OCI-LY1 (cell line): ENCODE results near the gene CCL26.

Experiments
- CTCF ChIP-seq: fragments of 200-600 bp; sonication (generic), shearing (Covaris generic); IDR thresholded peaks from 2 replicates; pipeline ENCODE4 v1.5.1; 2017; ENCODE audit warnings: mild to moderate bottlenecking, antibody characterized with exemption, low read length, moderate library complexity, mixed read lengths
- EZH2 ChIP-seq: fragments of 200-600 bp; sonication (generic), shearing (Covaris generic); IDR thresholded peaks from 2 replicates; pipeline ENCODE4 v1.8.0; 2017; ENCODE audit warnings: borderline replicate concordance, mixed run types, mild to moderate bottlenecking, antibody characterized with exemption, low read length, moderate library complexity, mixed read lengths

GRCh38 chr7:75721426-75721825 lies 50.6 kb downstream of the CCL26 start:
- no peak for TF ChIP-seq CTCF
- no peak for TF ChIP-seq EZH2
